ENCODE data around the gene JPH3. TPM values are rescaled to one million over a fixed set of nuclear protein-coding genes. Genes with fewer than 3 reads are reported as not detected.

Gene JPH3
- polyA plus RNA-seq, 1 donor from 2014 or later = 22.2 TPM

- H2AFZ ChIP-seq (ENCODE audit: low read depth, low read length) = no peak overlapping the region
- H3F3A ChIP-seq (ENCODE audit: insufficient read depth, low read length, poor library complexity, severe bottlenecking) = no peaks in the 10 kb centered on the region
- no peak overlapping the region for H3K9ac ChIP-seq (ENCODE audit: low read length)
- TF ChIP-seq SMC3 (conservative IDR thresholded peaks at IDR 0.05; ENCODE audit: poor library complexity) (no peak), EZH2 (IDR thresholded peaks at IDR 0.05; ENCODE audit: borderline replicate concordance, insufficient read depth, low read length, poor library complexity, severe bottlenecking) (no peak), TAF1 (IDR thresholded peaks at IDR 0.05; ENCODE audit: low read depth) (no peak), CTCF (IDR thresholded peaks at IDR 0.05; ENCODE audit: poor library complexity, severe bottlenecking) (no peak), MXI1 (conservative IDR thresholded peaks at IDR 0.05; ENCODE audit: poor library complexity, severe bottlenecking) (no peak), EP300 (conservative IDR thresholded peaks at IDR 0.05; ENCODE audit: poor library complexity, severe bottlenecking) (no peak), RAD21 (conservative IDR thresholded peaks at IDR 0.05) (no peak), POLR2AphosphoS5 (IDR thresholded peaks at IDR 0.05) (no peak), REST (IDR thresholded peaks at IDR 0.05; ENCODE audit: borderline replicate concordance) (no peak)
- H3K36me3 ChIP-seq (ENCODE audit: insufficient read depth, low read length) = no peaks in the 10 kb centered on the region
- no peaks in the 10 kb centered on the region for H3K27me3 ChIP-seq (ENCODE audit: insufficient read depth, low read depth, low read length)
- H3K4me2 ChIP-seq (ENCODE audit: low read length) = no peak overlapping the region
- no peaks in the 10 kb centered on the region for H4K20me1 ChIP-seq (ENCODE audit: insufficient read depth)
- H3K4me3 ChIP-seq (ENCODE audit: low read length) = no peak overlapping the region
- no peaks in the 10 kb centered on the region for H3K79me2 ChIP-seq (replicated peaks; ENCODE audit: insufficient read depth, low read length)
- H3K27ac ChIP-seq (ENCODE audit: low read length) = no peak overlapping the region
- no peaks in the 10 kb centered on the region for H3K9me2 ChIP-seq (ENCODE audit: insufficient read depth, low read length)
- no peaks in the 10 kb centered on the region for H3K9me3 ChIP-seq (ENCODE audit: low read length)
Measured at GRCh38 chr16:87744750-87745514, 142.6 kb downstream of the JPH3 start.

- H3K27ac ChIP-seq (ENCODE audit: low read length) = no peak overlapping the region
- H2AFZ ChIP-seq (ENCODE audit: low read depth, low read length) = no peak overlapping the region
- TF ChIP-seq EZH2 (IDR thresholded peaks at IDR 0.05; ENCODE audit: borderline replicate concordance, insufficient read depth, low read length, poor library complexity, severe bottlenecking) = no peak
- TF ChIP-seq TAF1 (IDR thresholded peaks at IDR 0.05; ENCODE audit: low read depth) = no peak
- TF ChIP-seq REST (IDR thresholded peaks at IDR 0.05; ENCODE audit: borderline replicate concordance) = no peak
- no peaks in the 10 kb centered on the region for H3K36me3 ChIP-seq (ENCODE audit: insufficient read depth, low read length)
- no peaks in the 10 kb centered on the region for H4K20me1 ChIP-seq (ENCODE audit: insufficient read depth)
- no peaks in the 10 kb centered on the region for H3K27me3 ChIP-seq (ENCODE audit: insufficient read depth, low read depth, low read length)
- no peak overlapping the region for H3K4me3 ChIP-seq (ENCODE audit: low read length)
- H3K9me2 ChIP-seq (ENCODE audit: insufficient read depth, low read length) = no peaks in the 10 kb centered on the region
- no peak overlapping the region for H3K9ac ChIP-seq (ENCODE audit: low read length)
- no peak overlapping the region for H3K4me2 ChIP-seq (ENCODE audit: low read length)
- no peaks in the 10 kb centered on the region for H3K79me2 ChIP-seq (replicated peaks; ENCODE audit: insufficient read depth, low read length)
- no peaks in the 10 kb centered on the region for H3F3A ChIP-seq (ENCODE audit: insufficient read depth, low read length, poor library complexity, severe bottlenecking)
- H3K9me3 ChIP-seq (ENCODE audit: low read length) = no peaks in the 10 kb centered on the region
Measured at GRCh38 chr16:87746178-87746577, 143.9 kb downstream of the JPH3 start.
